MG63 (cell line): Measurements from ENCODE around the gene PARN. TPM values are rescaled to one million over a fixed set of nuclear protein-coding genes. Genes with fewer than 3 reads are reported as not detected.
"Not testable (repeated sequence)": the region's sequence is repeated elsewhere in the genome, so short reads cannot be mapped to it uniquely, and the experiment has no call there.

Source experiments
- DNase-seq: peaks from one replicate; pipeline ENCODE4 v3.0.0-alpha.2; 2020
- H3K27me3 ChIP-seq: fragments of 250-450 bp; sonication (Bioruptor Pico); 2 replicates; pipeline ENCODE4 v1.5.1; 2020; ENCODE audit warnings: mild to moderate bottlenecking, moderate library complexity
- H3K36me3 ChIP-seq: fragments of 250-450 bp; sonication (Bioruptor Pico); 2 replicates; pipeline ENCODE4 v1.5.1; 2020; ENCODE audit warnings: mild to moderate bottlenecking, moderate library complexity
- H3K4me3 ChIP-seq: fragments of 250-450 bp; sonication (Bioruptor Pico); 2 replicates; pipeline ENCODE4 v1.5.1; 2020; ENCODE audit warnings: mild to moderate bottlenecking, moderate library complexity
- H3K9me3 ChIP-seq: fragments of 250-450 bp; sonication (Bioruptor Pico); 2 replicates; pipeline ENCODE4 v1.5.1; 2020; ENCODE audit warnings: mild to moderate bottlenecking, moderate library complexity
- total RNA-seq: library from RNA; depleted of rRNA; stranded (reverse); fragments of >200 nt; shearing (Covaris generic); gene quantifications from 2 replicates; pipeline ENCODE4 v1.2.3, GENCODE V29; 2014; ENCODE audit warnings: low replicate concordance; rRNA removed

The PARN gene
- total RNA-seq, 1 experiment from 2014 or later, result 44.3 TPM

- not testable (repeated sequence) for DNase-seq, H3K9me3 ChIP-seq, H3K36me3 ChIP-seq, H3K27me3 ChIP-seq, H3K4me3 ChIP-seq
Measured at GRCh38 chr16:14400978-14401710, 228.9 kb downstream of the PARN start.

- no peak for DNase-seq
- H3K4me3 ChIP-seq, result no peak overlapping the region
- no peaks in the 10 kb centered on the region for H3K27me3 ChIP-seq
- H3K9me3 ChIP-seq, result no peaks in the 10 kb centered on the region
- H3K36me3 ChIP-seq, result no peaks in the 10 kb centered on the region
Measured at GRCh38 chr16:14400285-14400977, 229.6 kb downstream of the PARN start.

- no peaks in the 10 kb centered on the region for H3K9me3 ChIP-seq
- H3K4me3 ChIP-seq, result no peak overlapping the region
- DNase-seq, result peak; percentile 85
- no peaks in the 10 kb centered on the region for H3K27me3 ChIP-seq
- no peaks in the 10 kb centered on the region for H3K36me3 ChIP-seq
Measured at GRCh38 chr16:14399378-14400284, 230.4 kb downstream of the PARN start.

- H3K9me3 ChIP-seq, result no peaks in the 10 kb centered on the region
- no peak for DNase-seq
- H3K36me3 ChIP-seq, result no peaks in the 10 kb centered on the region
- no peaks in the 10 kb centered on the region for H3K27me3 ChIP-seq
- H3K4me3 ChIP-seq, result no peak overlapping the region
Measured at GRCh38 chr16:14398014-14398717, 231.9 kb downstream of the PARN start.

- not testable (repeated sequence) for H3K9me3 ChIP-seq, DNase-seq, H3K36me3 ChIP-seq, H3K4me3 ChIP-seq, H3K27me3 ChIP-seq
Measured at GRCh38 chr16:14395710-14396304, 234.3 kb downstream of the PARN start.

- Histone ChIP-seq H3K27me3 (no peaks in the 10 kb centered on the region), H3K4me3 (no peak overlapping the region), H3K9me3 (no peaks in the 10 kb centered on the region), H3K36me3 (no peaks in the 10 kb centered on the region)
- DNase-seq, result no peak
Measured at GRCh38 chr16:14394834-14395233, 235.2 kb downstream of the PARN start.

- H3K9me3 ChIP-seq, result no peaks in the 10 kb centered on the region
- H3K36me3 ChIP-seq, result no peaks in the 10 kb centered on the region
Measured at GRCh38 chr16:14392960-14393359, 237.1 kb downstream of the PARN start.

GRCh38 chr16:14389359-14389758, 240.7 kb downstream of the PARN start:
- no peak for DNase-seq
- Histone ChIP-seq H3K27me3 (no peaks in the 10 kb centered on the region), H3K36me3 (no peaks in the 10 kb centered on the region), H3K9me3 (0 out of 2 replicates have a peak, but pooled peaks cover 2% of the 10 kb centered on the region), H3K4me3 (no peak overlapping the region)

More at GRCh38 chr16:14392960-14393359, 237.1 kb downstream of the PARN start:
- H3K27me3 ChIP-seq, result no peaks in the 10 kb centered on the region
- DNase-seq, result no peak
- H3K4me3 ChIP-seq, result no peak overlapping the region

- H3K36me3 ChIP-seq, result no peaks in the 10 kb centered on the region
- no peak overlapping the region for H3K4me3 ChIP-seq
- DNase-seq, result no peak
- H3K27me3 ChIP-seq, result no peaks in the 10 kb centered on the region
- H3K9me3 ChIP-seq, result 0 out of 2 replicates have a peak, but pooled peaks cover 2% of the 10 kb centered on the region
Measured at GRCh38 chr16:14388243-14388642, 241.8 kb downstream of the PARN start.

- Histone ChIP-seq H3K27me3 (no peaks in the 10 kb centered on the region), H3K36me3 (no peaks in the 10 kb centered on the region), H3K9me3 (0 out of 2 replicates have a peak, but pooled peaks cover 2% of the 10 kb centered on the region), H3K4me3 (no peak overlapping the region)
- no peak for DNase-seq
Measured at GRCh38 chr16:14386115-14386514, 243.9 kb downstream of the PARN start.

Other genes starting within 250 kb of the PARN start
- gene BFAR, start 2.7 kb upstream of the PARN start, total RNA-seq, result 121 and 179 TPM in 2 replicates
- not detected in 2 replicates for gene PLA2G10, start 64.0 kb upstream of the PARN start, total RNA-seq
- 0.43 TPM in 1 of 2 replicates, not detected in the other for gene NPIPA3, start 73.2 kb upstream of the PARN start, total RNA-seq
- 0.43 TPM in 1 of 2 replicates, not detected in the other for gene NPIPA2, start 112.3 kb upstream of the PARN start, total RNA-seq
- gene NOMO1, start 203.5 kb upstream of the PARN start, total RNA-seq, result 113 and 139 TPM in 2 replicates